ENCODE data around the gene AK5. TPM values are rescaled to one million over a fixed set of nuclear protein-coding genes. Genes with fewer than 3 reads are reported as not detected.

The AK5 gene, protein sequence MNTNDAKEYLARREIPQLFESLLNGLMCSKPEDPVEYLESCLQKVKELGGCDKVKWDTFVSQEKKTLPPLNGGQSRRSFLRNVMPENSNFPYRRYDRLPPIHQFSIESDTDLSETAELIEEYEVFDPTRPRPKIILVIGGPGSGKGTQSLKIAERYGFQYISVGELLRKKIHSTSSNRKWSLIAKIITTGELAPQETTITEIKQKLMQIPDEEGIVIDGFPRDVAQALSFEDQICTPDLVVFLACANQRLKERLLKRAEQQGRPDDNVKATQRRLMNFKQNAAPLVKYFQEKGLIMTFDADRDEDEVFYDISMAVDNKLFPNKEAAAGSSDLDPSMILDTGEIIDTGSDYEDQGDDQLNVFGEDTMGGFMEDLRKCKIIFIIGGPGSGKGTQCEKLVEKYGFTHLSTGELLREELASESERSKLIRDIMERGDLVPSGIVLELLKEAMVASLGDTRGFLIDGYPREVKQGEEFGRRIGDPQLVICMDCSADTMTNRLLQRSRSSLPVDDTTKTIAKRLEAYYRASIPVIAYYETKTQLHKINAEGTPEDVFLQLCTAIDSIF
- total RNA-seq (2014; rRNA removed; shearing (Covaris generic)) = 1.4 TPM in 1 of 2 replicates, not detected in the other
- 0.17 and 0.70 TPM in 2 replicates for polyA plus RNA-seq (2014; cell fraction: nucleus; rRNA removed)

DNA sequence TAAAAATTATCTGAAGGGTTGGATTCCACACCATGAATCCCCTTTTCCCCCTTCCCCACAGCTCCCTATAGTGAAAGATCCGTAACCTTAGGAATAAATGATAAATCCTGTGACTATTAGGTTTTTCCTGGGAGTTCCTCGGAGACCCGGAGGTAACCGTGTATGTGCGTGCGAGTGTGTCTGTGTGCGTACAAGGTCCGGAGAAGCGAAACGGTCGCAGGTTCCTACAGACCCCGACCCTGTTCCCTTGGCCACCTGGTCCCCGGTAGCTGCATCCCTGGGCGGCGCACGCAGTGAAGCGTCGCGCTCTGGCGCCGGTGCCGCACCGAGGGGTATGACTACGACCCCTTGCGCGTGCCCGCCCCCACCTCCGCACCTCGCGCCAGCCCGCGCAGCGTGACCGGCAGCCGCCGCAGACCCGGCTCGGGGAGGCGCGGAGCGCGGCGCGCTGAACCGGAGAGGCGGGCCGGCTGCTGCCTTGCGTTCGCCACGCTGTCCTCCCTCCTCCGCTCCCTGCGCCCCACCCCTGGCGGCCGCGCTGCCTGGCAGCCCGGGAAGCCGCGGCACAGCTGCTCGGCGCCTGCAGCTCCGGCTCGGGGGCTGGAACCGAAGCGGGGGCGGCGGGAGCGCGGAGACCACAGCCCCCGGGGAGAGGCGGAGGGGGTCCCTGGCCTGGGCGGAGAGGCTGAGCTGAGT, at the start of gene AK5:
Gene AK5 (plus strand): TSS at position 529 of the 696 bp plus-strand sequence. CDS start 295 bp downstream, outside the sequence.
- no peak for DNase-seq (ENCODE audit: extremely low read depth, low read depth)

DNA sequence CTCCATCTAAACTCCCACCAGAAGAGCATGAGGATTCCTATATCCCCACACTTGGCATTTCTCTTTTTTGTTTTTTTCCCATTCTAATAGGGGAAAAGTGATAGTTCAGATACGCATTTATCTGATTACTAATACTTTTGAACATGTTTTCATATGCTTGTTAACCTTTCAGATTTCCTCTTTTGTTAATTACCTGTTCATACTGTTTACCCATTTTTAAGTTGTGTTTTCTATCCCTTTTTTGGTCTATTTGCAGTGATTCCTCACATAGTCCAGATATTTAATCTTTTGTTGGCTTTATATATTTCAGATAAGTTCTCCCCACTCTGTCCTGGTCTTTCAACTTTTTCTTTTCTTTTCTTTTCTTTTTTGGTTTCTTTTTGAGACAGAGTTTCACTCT, 49.0 kb upstream of the AK5 start:
- no peak for DNase-seq (ENCODE audit: extremely low read depth, low read depth)

DNA sequence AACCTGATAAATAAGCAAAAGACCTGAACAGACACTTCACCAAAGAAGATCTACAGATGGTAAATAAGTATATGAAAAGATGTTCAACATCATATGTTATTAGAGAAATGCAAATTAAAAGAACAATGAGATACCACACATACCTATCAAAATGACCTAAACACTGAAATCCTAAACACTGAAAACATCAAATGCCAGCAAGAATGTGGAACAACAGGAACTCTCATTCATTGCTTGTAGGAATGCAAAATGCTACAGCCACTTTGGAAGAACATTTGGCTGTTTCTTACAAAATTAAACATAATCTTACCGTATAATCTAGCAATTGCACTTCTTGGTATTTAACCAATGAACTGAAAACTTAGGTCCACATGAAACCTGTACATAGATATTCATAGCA, 47.7 kb upstream of the AK5 start:
- DNase-seq (ENCODE audit: extremely low read depth, low read depth) = no peak

DNA sequence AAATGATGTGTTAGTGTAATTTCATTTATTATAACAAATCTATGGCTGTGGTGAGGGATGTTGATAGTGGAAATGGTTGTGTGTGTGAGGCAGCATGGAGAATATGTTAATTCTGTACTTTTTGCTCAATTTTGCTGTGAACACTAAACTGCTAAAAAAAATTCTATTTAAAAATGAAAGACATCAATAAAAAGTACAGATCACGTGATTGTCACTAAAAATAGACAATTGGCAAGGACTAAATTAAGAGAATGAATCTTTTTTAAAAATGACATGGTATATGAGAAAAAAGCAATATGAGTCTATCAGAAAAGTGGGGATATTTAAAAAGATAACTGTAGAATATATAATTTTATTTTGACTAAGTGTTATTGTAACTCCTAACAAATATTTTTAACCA, 46.9 kb upstream of the AK5 start:
- no peak for DNase-seq (ENCODE audit: extremely low read depth, low read depth)

DNA sequence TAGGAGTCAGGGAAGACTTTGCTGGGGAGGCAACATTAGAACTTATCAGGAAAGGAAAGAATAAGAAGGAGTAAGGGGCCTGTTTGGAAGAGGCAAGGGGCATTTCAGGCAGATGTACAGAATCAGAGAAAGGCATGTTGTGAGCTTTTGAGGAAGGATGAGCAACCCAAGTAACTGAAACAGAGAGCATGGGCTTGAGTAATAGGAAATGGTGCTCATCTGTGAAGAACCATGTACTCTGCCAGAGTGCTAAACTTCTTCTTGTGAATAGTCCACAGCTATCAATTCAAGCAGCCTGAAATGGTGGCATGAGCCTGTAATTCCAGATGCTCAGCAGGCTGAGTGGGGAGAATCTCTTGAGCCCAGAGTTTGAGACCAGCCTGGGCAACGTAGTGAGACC, 43.4 kb upstream of the AK5 start:
- DNase-seq (ENCODE audit: extremely low read depth, low read depth) = no peak

DNA sequence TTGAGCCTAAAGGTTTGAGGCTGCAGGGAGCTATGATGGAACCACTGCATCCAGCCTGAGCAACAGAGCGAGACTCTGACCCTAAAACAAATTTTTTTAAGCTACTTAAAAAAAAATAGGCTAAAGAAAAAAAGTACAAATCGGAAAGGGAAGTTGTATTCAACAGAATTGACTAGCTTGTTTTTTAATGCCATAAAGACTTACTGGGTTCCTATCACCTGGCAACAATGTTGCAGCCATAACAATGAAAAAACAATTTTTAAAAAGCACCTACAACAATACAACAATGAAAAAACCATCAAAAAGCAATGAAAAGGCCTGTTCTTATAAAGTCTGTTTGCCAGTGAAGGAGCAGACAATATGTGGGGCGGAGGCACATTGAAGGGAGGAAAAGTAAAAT, 42.5 kb upstream of the AK5 start:
- no peak for DNase-seq (ENCODE audit: extremely low read depth, low read depth)

DNA sequence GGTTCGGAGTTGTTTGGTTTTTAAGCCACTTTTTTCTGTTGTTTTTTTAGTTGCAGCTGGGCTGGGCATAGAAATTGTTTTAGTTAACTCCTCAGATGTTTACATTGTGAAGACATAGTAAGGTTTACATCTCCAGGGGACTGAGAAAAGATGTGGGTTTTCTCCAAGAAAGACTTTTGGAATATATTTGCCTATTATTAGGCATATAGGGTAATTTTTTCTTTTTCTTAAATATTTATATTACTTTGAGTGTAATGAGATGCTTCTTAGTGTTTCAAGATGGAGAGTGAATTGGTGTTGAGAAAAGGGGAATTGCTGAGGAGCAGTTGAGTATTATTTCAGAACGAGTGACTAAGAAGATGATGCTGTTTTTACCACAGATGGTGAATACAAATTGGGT, 36.0 kb upstream of the AK5 start:
- no peak for DNase-seq (ENCODE audit: extremely low read depth, low read depth)

DNA sequence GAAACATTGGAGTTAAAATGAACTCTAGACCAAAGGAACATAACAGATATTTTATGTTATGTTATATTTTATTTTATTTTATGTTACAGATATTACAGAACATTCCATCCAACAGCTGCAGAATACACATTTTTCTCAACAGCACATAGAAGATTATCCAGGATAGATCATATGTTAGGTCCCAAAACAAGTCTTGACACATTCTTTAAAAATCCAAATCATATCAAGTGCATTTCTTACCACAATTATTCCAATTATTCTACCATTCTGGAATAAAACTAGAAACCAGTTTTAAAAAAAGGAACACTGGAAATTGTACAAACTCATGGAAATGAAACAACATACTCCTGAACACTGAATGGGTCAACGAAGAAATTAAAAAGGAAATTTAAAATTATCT, 31.7 kb upstream of the AK5 start:
- DNase-seq (ENCODE audit: extremely low read depth, low read depth) = no peak

DNA sequence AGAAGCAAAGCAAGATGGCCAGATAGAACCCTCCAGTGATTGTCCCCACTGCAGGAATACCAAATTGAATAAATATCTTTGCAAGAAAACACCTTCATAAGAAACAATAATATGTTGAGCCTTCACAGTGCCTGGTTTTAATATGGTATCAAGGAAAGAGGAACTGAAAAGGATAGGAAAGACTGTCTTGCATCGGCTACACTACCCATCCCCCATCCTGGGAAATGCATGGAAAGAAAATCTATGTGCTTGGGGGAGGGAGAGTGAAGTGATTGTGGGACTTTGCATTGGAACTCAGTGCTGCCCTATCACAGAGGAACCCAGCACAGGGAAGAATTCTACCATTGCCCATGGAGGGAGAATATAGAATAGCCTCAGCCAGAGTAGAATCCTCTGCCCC, 28.6 kb upstream of the AK5 start:
- no peak for DNase-seq (ENCODE audit: extremely low read depth, low read depth)

DNA sequence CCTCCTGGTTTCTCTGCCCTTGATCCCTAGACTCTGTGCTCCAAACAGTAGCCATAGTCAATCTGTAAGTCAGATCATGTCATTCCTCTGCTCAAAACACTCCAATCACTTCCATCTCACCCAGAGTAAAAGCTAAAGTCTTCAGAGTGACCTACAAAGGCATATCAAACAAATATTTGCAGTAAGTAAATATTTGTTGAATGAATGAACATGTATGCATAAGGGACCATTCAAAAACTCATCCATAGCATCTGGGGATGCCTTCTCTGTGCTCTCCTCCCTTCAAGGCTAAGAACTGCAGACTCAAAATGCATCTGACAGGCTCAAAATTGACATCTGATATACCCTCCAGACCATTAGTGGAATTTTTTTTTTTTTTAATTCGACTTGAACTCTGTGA, 18.1 kb upstream of the AK5 start:
- no peak for DNase-seq (ENCODE audit: extremely low read depth, low read depth)

DNA sequence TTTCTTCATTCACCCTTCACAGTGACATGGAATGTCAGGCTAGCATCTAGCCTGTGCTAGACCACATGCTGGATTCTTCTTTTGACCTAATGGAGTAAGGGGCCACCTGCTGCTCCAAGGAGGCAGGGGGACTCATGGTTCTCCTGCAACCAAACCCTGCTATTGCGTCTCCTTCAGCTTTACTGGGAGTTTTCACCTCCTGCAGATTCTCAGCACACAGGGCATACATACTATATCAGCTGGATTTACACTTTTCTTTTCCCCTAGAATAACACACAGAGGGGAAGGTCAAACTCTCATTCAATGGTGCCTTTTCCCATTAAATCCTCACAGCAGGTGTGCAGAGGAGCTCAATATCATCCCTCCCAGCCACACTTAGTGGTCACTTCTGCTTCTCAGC, 16.6 kb upstream of the AK5 start:
- DNase-seq (ENCODE audit: extremely low read depth, low read depth) = no peak

DNA sequence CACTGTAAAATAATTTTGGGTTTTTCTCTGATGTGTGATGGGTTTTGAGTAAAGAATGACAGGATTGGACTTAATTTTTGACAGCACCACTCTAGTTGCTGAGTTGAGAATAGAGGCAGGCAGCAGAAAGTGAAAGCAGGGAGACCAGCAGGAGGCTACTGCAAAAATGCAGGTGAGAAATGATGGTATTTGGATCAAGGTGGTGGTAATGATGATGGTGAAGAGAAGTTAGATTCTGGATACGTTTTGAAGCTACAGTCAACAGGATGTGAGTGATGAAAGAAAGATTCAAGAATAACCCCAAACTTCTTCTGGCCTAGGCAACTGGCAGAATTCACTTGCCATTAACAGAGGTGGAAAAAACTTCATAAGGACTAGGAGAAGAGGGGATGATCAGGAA, 14.8 kb upstream of the AK5 start:
- no peak for DNase-seq (ENCODE audit: extremely low read depth, low read depth)

DNA sequence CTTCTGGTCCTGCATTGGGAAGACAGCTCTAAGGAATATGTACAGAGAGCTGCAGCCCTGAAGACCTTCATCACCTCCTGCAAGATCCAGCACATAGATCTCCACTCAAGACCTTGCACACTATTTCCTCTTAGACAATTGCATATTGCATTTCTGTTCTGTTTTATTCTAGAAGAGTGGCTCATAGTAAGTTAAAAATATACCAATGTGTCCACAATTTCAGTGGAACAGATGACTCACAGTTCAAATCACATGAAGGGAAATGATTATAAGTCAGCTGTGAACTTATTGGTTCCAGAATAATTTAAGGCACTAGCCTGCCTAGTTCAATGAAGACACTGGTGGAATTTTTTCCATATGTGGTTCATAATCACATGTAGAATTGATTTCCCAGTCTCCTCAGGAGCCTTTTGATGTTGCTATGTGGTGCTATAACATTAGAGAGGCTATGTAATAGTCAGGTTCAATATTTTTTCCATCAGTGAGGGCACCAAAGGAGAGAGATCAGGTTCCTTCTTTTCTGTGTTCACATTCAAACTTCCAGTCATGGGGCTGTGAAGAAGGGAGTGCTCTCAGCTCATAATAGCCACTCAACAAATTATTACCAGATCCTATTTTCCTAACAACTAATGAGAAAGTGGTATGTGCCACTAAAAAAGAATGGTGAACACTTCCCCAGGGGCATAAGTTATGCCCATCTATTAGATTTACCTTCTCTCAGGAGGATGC, 9.8 kb upstream of the AK5 start:
- DNase-seq (ENCODE audit: extremely low read depth, low read depth) = no peak

DNA sequence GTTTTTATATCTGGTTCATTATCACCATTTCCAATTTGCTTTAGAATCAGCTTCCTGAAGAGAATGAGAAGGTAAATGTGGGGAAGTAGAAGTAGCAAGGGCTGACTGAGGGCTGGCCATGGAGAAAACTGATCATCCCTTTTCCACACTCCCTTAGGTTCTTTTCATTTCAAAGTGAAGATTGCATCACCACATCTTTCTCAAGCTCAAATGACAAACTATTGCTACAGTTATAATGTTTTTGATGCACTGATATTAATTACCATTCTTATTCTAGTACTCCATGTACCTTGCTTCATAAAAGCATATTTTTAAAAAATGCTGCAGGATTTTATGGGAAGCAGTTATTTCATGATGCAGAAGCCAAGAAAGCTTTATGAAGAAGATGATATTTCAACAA, 7.9 kb upstream of the AK5 start:
- no peak for DNase-seq (ENCODE audit: extremely low read depth, low read depth)

DNA sequence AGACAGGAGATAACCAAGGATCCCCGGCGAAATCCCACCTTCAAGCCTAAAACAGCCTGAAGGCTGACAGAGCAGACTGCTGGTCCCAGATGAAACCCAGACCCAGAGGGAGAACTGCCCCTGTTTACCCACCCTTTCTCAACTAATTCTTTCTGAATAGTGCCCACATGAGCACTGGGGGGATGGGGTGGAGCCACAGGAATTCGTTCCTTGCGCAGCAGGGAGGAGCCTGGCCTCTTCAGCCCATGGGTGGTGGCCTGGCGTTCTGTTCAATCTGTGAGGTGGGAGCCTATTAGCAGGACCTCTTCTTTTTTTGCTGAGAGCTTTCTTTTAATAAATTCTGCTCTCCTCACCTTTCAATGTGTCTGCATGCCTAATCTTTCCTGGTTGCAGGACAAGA, 6.6 kb upstream of the AK5 start:
- no peak for DNase-seq (ENCODE audit: extremely low read depth, low read depth)

DNA sequence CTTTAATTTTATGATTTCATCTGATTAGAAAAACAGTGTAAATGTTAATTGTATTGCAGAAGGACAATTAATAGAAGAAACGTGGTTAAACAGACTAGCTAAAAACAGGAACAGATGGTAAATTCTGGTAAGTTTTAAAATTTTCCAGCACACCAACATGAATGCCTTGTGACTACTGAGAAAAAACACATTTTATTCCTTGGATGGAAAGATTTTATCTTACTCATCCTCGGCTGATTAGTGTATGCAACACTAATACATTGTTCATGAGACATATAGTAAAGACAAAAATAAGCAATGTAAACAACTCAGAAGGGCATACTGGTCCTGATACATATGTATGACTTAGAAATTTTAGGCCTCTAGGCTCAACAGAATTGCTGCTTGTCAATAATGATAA, 4.9 kb upstream of the AK5 start:
- no peak for DNase-seq (ENCODE audit: extremely low read depth, low read depth)

DNA sequence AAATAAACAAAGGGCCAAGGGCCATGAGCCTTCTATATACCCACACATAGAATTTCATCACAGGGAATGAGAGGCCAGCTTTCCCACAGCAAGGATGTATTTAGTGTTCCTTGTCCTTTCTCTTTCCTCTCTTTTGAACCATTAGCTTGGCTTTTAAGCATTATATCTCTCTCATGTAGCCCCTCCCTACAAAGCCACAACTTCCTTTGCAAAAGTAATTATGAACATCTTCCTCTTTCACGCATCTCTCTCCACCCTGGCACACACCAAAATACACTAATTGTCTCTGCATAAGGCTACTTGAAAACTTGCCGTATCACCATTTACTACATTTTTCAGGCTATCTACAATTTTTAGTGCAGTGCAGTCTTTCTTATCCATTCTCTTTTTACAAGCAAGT, 1.9 kb upstream of the AK5 start:
- DNase-seq (ENCODE audit: extremely low read depth, low read depth) = no peak

DNA sequence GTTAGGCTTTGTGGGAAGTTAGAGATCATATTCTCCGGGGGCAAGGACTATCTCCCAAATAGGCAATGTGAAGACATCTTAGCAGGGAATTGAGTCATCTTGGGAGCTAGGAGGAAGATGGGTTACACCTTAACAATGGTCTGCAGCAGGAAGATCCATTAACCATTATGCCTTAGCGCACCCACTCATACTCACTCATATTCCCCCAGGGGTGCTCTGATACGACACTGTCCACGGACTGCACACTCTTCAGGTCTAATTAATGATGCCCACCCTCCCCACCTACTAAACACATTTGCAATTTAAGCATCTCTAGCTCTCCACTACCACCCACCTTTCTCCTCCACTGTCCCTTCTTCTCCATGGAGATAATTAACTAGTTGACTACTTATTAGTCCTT, 857 bp upstream of the AK5 start:
- DNase-seq (ENCODE audit: extremely low read depth, low read depth) = no peak

DNA sequence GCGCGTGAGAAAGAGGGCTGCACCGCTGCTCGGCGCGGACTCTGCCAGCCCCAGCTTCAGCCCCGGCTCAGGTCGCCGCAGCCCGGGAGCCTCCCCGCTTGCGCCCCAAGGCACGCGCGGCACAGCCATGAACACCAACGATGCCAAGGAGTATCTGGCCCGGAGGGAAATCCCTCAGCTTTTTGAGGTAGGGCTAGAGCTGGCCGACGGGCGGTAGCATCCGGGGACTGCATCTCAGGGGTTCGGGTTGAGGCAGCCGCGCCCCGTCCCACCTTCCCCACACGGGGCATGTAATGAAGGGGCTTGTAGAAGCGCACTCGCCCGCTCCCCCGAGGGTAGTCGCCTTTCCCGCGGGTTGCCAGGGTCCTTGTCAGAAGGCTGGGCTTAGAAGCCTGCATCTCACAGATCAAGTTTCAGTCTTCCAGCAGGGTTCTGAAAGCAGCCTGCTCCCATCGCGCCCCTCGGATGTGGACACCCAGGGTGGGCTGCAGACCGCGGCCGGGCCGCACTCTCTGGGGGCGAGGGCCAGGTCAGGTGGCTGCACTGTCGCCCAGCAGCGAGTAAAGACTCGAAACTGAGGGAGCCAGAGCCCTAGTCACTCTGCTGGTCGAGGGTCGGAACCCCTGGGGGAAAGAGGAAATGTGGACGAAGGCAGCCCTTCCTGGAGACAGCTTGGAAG, 507 bp downstream of the AK5 start:
- no peak for DNase-seq (ENCODE audit: extremely low read depth, low read depth)

DNA sequence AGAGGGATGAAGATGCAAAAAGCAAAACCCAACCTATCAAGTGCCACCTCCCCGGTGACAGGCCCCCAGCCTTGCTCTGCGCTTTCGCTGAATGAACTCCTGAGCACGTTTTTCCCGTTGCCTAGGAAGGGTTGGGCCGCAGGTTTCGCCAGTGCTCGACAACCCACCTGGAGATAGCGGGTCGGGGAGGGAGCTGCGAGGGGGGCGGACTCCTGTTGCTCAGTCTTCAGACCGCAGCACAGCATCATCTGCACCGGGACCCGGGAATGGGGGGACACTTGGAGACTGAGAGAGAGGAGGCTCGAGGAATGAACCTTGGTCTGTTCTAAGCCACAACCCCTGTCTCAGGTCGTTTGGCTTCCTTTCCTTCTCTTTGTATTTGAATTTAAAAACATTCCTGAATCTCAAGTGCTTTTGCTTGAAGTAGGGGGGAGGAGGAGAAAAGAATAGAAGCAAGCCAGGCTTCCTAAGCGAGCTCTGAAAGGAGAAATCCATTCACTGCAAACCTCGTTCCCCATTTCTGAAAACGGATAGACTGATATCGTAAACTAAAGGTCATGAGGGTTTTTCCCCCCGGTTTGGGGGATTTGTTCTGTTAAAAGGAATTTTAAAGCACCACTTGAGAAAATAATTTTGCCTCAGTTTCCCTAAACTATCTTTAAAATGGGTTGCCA, 1.2 kb downstream of the AK5 start:
- no peak for DNase-seq (ENCODE audit: extremely low read depth, low read depth)

All from NCI-H460 (cell line).